Measurements from ENCODE around the gene VPS39.
"Not testable (repeated sequence)": the region's sequence is repeated elsewhere in the genome, so short reads cannot be mapped to it uniquely, and the experiment has no call there.

The VPS39 gene, protein sequence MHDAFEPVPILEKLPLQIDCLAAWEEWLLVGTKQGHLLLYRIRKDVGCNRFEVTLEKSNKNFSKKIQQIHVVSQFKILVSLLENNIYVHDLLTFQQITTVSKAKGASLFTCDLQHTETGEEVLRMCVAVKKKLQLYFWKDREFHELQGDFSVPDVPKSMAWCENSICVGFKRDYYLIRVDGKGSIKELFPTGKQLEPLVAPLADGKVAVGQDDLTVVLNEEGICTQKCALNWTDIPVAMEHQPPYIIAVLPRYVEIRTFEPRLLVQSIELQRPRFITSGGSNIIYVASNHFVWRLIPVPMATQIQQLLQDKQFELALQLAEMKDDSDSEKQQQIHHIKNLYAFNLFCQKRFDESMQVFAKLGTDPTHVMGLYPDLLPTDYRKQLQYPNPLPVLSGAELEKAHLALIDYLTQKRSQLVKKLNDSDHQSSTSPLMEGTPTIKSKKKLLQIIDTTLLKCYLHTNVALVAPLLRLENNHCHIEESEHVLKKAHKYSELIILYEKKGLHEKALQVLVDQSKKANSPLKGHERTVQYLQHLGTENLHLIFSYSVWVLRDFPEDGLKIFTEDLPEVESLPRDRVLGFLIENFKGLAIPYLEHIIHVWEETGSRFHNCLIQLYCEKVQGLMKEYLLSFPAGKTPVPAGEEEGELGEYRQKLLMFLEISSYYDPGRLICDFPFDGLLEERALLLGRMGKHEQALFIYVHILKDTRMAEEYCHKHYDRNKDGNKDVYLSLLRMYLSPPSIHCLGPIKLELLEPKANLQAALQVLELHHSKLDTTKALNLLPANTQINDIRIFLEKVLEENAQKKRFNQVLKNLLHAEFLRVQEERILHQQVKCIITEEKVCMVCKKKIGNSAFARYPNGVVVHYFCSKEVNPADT

GRCh38 chr15:42207674-42208579 is at the start of gene VPS39:
Gene VPS39 (minus strand): TSS chr15:42208304. CDS start chr15:42208153, 151 bp downstream.
- DNase-seq, result peak; percentile 79

- no peak for DNase-seq
Measured at GRCh38 chr15:42253300-42253699, 45.2 kb upstream of the VPS39 start.

DNA sequence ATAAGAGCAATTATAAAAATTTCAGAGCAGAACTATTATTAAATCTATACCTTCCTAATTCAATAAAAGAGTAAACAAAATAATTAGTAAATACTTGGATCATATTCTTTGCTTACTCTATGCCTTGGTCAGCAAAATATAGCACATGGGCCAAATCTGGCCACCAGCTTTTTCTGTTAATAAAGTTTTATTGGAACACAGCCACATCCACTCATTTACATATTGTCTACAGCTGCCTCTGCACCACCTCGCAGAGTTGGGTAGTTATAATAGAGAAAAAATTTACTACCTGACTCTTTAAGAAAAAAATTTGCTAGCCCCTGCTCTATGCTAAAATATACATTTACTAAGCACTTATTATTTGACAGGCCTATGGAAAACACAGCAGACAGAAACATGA is 32.7 kb upstream of the VPS39 start:
- DNase-seq, result no peak

GRCh38 chr15:42239528-42240182 is 31.6 kb upstream of the VPS39 start:
- no peak for DNase-seq

DNA sequence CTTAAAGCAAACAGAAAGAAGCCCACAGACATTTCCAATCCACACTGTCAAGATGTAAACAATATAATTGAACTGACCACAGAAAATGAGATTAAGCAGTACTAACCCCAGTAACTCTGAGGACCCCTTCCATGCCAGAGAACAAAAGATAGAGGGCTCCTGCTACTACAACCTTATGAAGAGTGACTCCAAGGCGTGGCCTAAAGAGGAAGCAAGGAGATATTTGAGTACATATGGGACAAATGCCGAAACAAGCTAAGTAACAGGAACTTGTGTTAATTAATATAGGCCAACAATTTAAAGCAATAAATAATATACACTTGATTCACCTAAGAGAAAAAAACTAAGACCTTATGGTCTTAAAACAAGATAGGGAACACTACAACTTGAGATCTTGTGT is 25.0 kb upstream of the VPS39 start:
- DNase-seq, result no peak

DNA sequence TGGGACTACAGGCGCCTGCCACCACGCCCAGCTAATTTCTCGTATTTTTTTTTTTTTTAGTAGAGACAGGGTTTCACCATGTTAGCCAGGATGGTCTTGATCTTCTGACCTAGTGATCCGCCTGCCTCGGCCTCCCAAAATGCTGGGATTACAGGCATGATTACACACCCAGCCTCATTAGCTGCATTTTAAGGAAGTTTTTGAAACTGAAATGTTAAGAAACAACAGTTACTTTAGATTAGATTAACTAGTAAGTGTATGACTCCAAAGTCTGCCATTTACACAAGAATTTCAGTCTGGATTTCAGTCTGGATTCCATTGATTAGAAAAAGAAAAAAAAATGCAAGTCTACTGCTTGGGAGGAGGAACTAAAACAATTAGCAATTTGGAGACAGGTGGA is 24.5 kb upstream of the VPS39 start:
- DNase-seq, result no peak

DNA sequence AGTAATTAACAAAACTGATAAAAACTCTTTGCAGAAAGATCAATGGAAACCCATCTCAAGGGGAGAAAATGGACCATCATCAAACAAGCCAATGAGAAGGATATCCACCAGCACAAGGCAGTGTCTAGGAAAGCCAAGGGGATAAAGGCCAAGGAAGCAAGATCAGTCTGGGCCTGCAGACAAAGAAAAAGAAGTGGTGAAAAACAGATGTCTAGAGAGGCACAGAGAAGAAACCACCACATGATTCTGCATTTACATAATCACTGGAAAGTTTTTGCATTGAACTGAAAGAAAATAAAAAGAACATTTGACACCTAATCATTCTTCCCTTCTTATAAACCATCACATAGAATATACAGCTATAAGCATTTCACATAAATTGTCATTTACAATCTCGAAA is 23.0 kb upstream of the VPS39 start:
- no peak for DNase-seq

DNA sequence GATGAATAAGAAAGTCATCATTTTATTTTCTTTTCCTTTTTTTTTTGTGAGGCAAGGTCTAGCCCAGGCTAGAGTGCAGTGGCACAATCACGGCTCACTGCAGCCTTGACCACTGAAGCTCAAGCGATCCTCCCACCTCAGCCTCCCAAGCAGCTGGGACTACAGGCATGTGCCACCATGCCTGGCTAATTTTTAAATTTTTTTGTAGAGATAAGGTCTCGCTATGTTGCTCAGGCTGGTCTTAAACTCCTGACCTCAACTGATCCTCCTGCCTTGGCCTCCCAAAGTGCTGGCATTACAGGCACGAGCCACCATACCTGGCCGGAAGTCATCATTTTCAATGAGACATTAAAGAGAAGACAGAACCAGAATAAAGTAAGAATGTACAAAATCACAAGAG is 20.9 kb upstream of the VPS39 start:
- not testable (repeated sequence) for DNase-seq

DNA sequence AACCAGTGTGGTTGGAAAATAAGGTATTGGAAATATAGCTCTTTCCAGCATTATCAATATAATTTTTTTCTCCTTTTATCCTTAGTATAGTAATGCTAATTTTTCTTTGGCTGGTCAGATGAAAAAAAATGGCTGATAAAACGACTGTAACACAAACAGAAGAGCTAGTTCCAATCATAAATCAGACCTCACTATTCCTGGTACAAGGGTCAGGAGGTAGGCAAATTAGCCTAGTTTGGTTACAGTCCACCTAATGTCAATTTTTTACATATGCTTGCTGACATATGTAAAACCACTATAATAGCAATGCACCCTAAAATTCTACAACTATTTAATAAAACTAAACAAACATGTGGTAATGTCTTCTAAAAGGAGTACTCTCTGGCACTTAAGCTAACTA is 19.9 kb upstream of the VPS39 start:
- DNase-seq, result no peak

- no peak for DNase-seq
Measured at GRCh38 chr15:42226648-42227047, 18.5 kb upstream of the VPS39 start.

GRCh38 chr15:42220216-42220615 is 12.1 kb upstream of the VPS39 start:
- DNase-seq, result no peak

- DNase-seq, result no peak
Measured at GRCh38 chr15:42218953-42219592, 11.0 kb upstream of the VPS39 start.

DNA sequence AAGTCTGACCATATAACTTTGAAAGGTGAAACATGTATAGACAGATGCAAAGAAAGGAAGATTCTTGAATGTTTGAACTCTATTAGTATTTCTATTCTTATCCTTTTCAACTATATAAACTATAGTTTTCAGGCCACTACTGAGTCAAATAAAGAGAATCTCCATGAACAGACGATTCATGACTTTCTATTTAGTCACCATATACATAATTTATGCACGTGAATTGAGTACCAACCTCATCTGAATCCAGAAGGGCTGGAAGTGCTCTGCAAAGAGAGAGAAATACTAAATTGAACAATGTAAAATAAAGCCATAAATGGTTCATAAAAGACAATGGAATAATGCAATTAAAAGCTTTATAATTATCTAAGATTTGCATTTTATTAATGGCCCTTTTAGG is 9.5 kb upstream of the VPS39 start:
- DNase-seq, result no peak

GRCh38 chr15:42215913-42216829 is 8.1 kb upstream of the VPS39 start:
- DNase-seq, result no peak

GRCh38 chr15:42214600-42214999 is 6.5 kb upstream of the VPS39 start:
- DNase-seq, result no peak

- DNase-seq, result no peak
Measured at GRCh38 chr15:42213511-42213910, 5.4 kb upstream of the VPS39 start.

DNA sequence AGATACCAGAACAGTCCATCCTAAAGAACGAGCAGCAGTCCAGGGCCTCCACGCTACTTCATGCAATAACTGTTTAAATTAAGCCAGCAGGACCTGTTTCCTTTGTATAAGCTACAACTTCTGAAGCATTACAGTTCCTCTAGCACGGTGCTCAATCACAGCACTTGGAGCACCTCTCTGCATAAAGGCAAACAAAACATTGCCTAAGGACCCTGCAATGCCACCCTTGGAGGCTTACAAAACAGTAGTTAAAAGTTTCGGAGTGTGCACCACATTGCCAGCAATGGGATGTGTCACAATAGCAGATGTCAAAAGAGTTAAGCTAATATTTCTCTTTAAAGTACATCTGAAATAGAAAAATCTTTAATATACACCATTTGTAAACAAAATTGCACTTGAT is 2.6 kb upstream of the VPS39 start:
- no peak for DNase-seq

DNA sequence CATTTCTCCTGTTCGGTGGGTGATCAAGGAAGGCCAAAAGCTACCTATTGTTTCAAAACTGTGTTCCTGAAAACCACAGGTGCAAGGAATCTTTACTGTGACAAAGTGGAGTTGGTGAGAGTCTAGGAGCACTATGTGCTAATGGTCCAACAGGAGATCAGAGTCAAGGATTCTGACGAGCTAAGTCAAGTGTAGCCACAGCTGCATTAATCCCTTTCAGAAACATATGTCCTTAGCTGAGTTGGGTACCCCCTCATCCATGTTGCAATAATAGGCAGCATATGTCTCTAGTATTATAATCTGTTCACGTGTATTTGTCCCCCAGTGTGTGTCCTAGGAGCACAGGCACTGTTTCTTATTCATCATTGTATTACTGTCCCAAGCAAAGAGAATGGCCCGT is 1.7 kb downstream of the VPS39 start:
- no peak for DNase-seq

GRCh38 chr15:42203891-42204290 is 4.2 kb downstream of the VPS39 start:
- no peak for DNase-seq

GRCh38 chr15:42202653-42203052 is 5.5 kb downstream of the VPS39 start:
- no peak for DNase-seq

GRCh38 chr15:42201801-42202200 is 6.3 kb downstream of the VPS39 start:
- no peak for DNase-seq

Data from activated CD8-positive, alpha-beta memory T cell treated with anti-CD3 and anti-CD28 coated beads, Interleukin-2, amount 50 U/mL, for 4 hours (primary cell).